Hematopoietic multipotent progenitor cell treated with erythropoietin and hydrocortisone succinate and interleukin-3 and kit ligand, for 8 days (in vitro differentiated cells): ENCODE data around the gene POLR2L.

Experiments
- DNase-seq: peaks from one replicate; pipeline ENCODE4 v3.0.0-alpha.2; 2015

POLR2L gene

GRCh38 chr11:824942-825341, 17.4 kb downstream of the POLR2L start:
- DNase-seq: no peak

GRCh38 chr11:824292-824880, 17.9 kb downstream of the POLR2L start:
- DNase-seq: no peak

- DNase-seq: no peak
Measured at GRCh38 chr11:823441-824291, 18.7 kb downstream of the POLR2L start.

- DNase-seq: no peak
Measured at GRCh38 chr11:821512-822371, 20.6 kb downstream of the POLR2L start.

- DNase-seq: no peak
Measured at GRCh38 chr11:820655-821511, 21.4 kb downstream of the POLR2L start.

- DNase-seq: peak; percentile 96
Measured at GRCh38 chr11:819943-820649, 22.2 kb downstream of the POLR2L start.

- peak; percentile 87 for DNase-seq
Measured at GRCh38 chr11:819129-819931, 23.0 kb downstream of the POLR2L start.

GRCh38 chr11:818396-819128, 23.8 kb downstream of the POLR2L start, which contains the start of gene PNPLA2:
PNPLA2 (plus strand) TSS chr11:818914; CDS start chr11:819719, 805 bp downstream.
- DNase-seq: no peak

GRCh38 chr11:816433-816779, 25.9 kb downstream of the POLR2L start:
- no peak for DNase-seq

- no peak for DNase-seq
Measured at GRCh38 chr11:815675-816432, 26.5 kb downstream of the POLR2L start.

- no peak for DNase-seq
Measured at GRCh38 chr11:813456-814096, 28.8 kb downstream of the POLR2L start.

GRCh38 chr11:813072-813455, 29.3 kb downstream of the POLR2L start:
- no peak for DNase-seq

GRCh38 chr11:812390-812789, 29.9 kb downstream of the POLR2L start:
- no peak for DNase-seq

- peak; percentile 57 for DNase-seq
Measured at GRCh38 chr11:811446-812245, 30.7 kb downstream of the POLR2L start.

- DNase-seq: no peak
Measured at GRCh38 chr11:810040-810567, 32.2 kb downstream of the POLR2L start.

- peak; percentile 97 for DNase-seq
Measured at GRCh38 chr11:809287-810039, 32.9 kb downstream of the POLR2L start, which contains the start of gene RPLP2. RPLP2 (plus strand) TSS chr11:809967; CDS start chr11:810235, 268 bp downstream.
